HEK293 (cell line): Measurements from ENCODE around the gene ALDH4A1.
A peak's percentile ranks its signal among the peaks of the same experiment; 100 is the strongest.

Experiments
- CTCF ChIA-PET: fragments of 350-600 bp; formaldehyde crosslinking; extraction: SDS; loops from one replicate; lab custom pipeline; 2021; ENCODE audit warnings: antibody characterized with exemption; lab: Yijun Ruan, JAX
- POLR2A ChIA-PET: fragments of 300-600 bp; formaldehyde crosslinking; extraction: SDS; loops from one replicate; lab custom pipeline; 2020; ENCODE audit warnings: antibody characterized with exemption, inconsistent platforms; lab: Yijun Ruan, JAX
- H3K27ac ChIP-seq: fragments of 200-500 bp; sonication (Bioruptor generic); 2 replicates; pipeline ENCODE4 v1.5.1; 2014; ENCODE audit warnings: low read depth, low read length, control low read depth, inconsistent platforms; ENCODE audit errors: extremely low read depth
- H3K36me3 ChIP-seq, 2 experiments: fragments of 200-500 bp in 1 of 2; sonication (Bioruptor generic) in 1 of 2; 1 replicate in 1 of 2; 2 replicates in 1 of 2; pipeline ENCODE4 v1.5.1; 2014 to 2017; ENCODE audit warnings: inconsistent platforms in 2 of 2, low read length in 2 of 2; ENCODE audit not compliant: control insufficient read depth in 2 of 2, insufficient read depth in 1 of 2
- H3K4me1 ChIP-seq: fragments of 200-500 bp; sonication (Bioruptor generic); 2 replicates; pipeline ENCODE4 v1.5.1; 2014; ENCODE audit warnings: mild to moderate bottlenecking, low read length, inconsistent platforms; ENCODE audit not compliant: control insufficient read depth, insufficient read depth
- H3K4me3 ChIP-seq: 2 replicates; pipeline ENCODE4 v1.5.1; 2011; ENCODE audit warnings: low read depth, mild to moderate bottlenecking, control low read depth, low read length, moderate library complexity
- H3K9me3 ChIP-seq: fragments of 200-500 bp; sonication (Bioruptor generic); 2 replicates; pipeline ENCODE4 v1.5.1; 2014; ENCODE audit warnings: low read depth, low read length, inconsistent platforms; ENCODE audit not compliant: control insufficient read depth, insufficient read depth
- GLIS1 ChIP-seq: fragments of 450-650 bp; formaldehyde crosslinking; IDR thresholded peaks from 2 replicates; pipeline ENCODE4 v1.5.1; 2016; ENCODE audit warnings: missing biosample characterization, missing genetic modification characterization
- GLIS2 ChIP-seq: fragments of 450-650 bp; formaldehyde crosslinking; IDR thresholded peaks from 2 replicates; pipeline ENCODE4 v1.5.1; 2016; ENCODE audit warnings: missing biosample characterization, missing genetic modification characterization
- IKZF3 ChIP-seq: fragments of 450-650 bp; IDR thresholded peaks from 2 replicates; pipeline ENCODE4 v1.5.0; 2018; ENCODE audit warnings: missing biosample characterization, mild to moderate bottlenecking, missing genetic modification characterization, moderate library complexity
- KLF10 ChIP-seq: fragments of 450-650 bp; IDR thresholded peaks from 2 replicates; pipeline ENCODE4 v1.5.1; 2018; ENCODE audit warnings: missing biosample characterization, mild to moderate bottlenecking, missing genetic modification characterization
- PRDM10 ChIP-seq: fragments of 450-650 bp; formaldehyde crosslinking; IDR thresholded peaks from 2 replicates; pipeline ENCODE4 v1.5.1; 2016; ENCODE audit warnings: missing biosample characterization, missing genetic modification characterization
- SP7 ChIP-seq: fragments of 450-650 bp; formaldehyde crosslinking; IDR thresholded peaks from 2 replicates; pipeline ENCODE4 v1.5.1; 2016; ENCODE audit warnings: missing biosample characterization, missing genetic modification characterization
- TRIM28 ChIP-seq: IDR thresholded peaks from 2 replicates; pipeline ENCODE4 v1.6.1; 2011; ENCODE audit warnings: low read length, control low read depth, borderline replicate concordance
- ZBTB20 ChIP-seq: fragments of 450-650 bp; formaldehyde crosslinking; IDR thresholded peaks from 2 replicates; pipeline ENCODE4 v1.5.1; 2016; ENCODE audit warnings: missing biosample characterization, missing genetic modification characterization
- ZIC2 ChIP-seq: fragments of 450-650 bp; formaldehyde crosslinking; IDR thresholded peaks from 2 replicates; pipeline ENCODE4 v1.5.1; 2016; ENCODE audit warnings: missing biosample characterization, missing genetic modification characterization
- ZNF184 ChIP-seq: fragments of 450-650 bp; IDR thresholded peaks from 2 replicates; pipeline ENCODE4 v1.5.1; 2018; ENCODE audit warnings: missing biosample characterization, mild to moderate bottlenecking, missing genetic modification characterization
- ZNF2 ChIP-seq: fragments of 450-650 bp; formaldehyde crosslinking; IDR thresholded peaks from 2 replicates; pipeline ENCODE4 v1.5.1; 2016; ENCODE audit warnings: missing biosample characterization, missing genetic modification characterization
- ZNF341 ChIP-seq: fragments of 450-650 bp; formaldehyde crosslinking; IDR thresholded peaks from 2 replicates; pipeline ENCODE4; 2016; ENCODE audit warnings: low read depth, missing biosample characterization, missing genetic modification characterization
- ZNF366 ChIP-seq: fragments of 450-650 bp; formaldehyde crosslinking; conservative IDR thresholded peaks from 2 replicates; pipeline ENCODE4 v1.5.1; 2016; ENCODE audit warnings: missing biosample characterization, missing genetic modification characterization
- ZNF423 ChIP-seq: fragments of 450-650 bp; formaldehyde crosslinking; IDR thresholded peaks from 2 replicates; pipeline ENCODE4 v1.5.1; 2016; ENCODE audit warnings: missing biosample characterization, missing genetic modification characterization
- ZNF623 ChIP-seq: fragments of 450-650 bp; formaldehyde crosslinking; IDR thresholded peaks from 2 replicates; pipeline ENCODE4 v1.5.1; 2016; ENCODE audit warnings: missing biosample characterization, missing genetic modification characterization
- ZNF626 ChIP-seq: fragments of 450-650 bp; sonication (Bioruptor Pico); formaldehyde crosslinking; IDR thresholded peaks from 2 replicates; pipeline ENCODE4 v1.5.1; 2018; ENCODE audit warnings: missing biosample characterization, missing genetic modification characterization, inconsistent platforms
- ZNF692 ChIP-seq: fragments of 450-650 bp; formaldehyde crosslinking; IDR thresholded peaks from 2 replicates; pipeline ENCODE4 v1.5.1; 2016; ENCODE audit warnings: missing biosample characterization, missing genetic modification characterization
- ZSCAN5A ChIP-seq: fragments of 450-650 bp; formaldehyde crosslinking; IDR thresholded peaks from 2 replicates; pipeline ENCODE4 v1.5.1; 2016; ENCODE audit warnings: missing biosample characterization, missing genetic modification characterization

The ALDH4A1 gene

GRCh38 chr1:18941221-18942141, 39.1 kb upstream of the ALDH4A1 start (continued):
- peak; percentile 69 for TF ChIP-seq PRDM10 (tag by site-specific recombination)
- TF ChIP-seq IKZF3, result peak; percentile 12; the same call in 1 of the 2 replicates
- peak; percentile 89 for TF ChIP-seq GLIS1 (tag by site-specific recombination)
- TF ChIP-seq ZNF692 (tag by site-specific recombination), result peak; percentile 64
- no peak for TF ChIP-seq KLF10 (tag by site-specific recombination)
- peak; percentile 26; the same call in 1 of the 2 replicates for TF ChIP-seq ZBTB20 (tag by site-specific recombination)
- TF ChIP-seq, all 188 proteins: peak for 13

- H3K27ac ChIP-seq, result no peak overlapping the region
- CTCF ChIA-PET, result interaction anchor here (0.5 to 2.3 kb wide), 4 partner anchors 27 to 1880 kb away, joined by 3 to 11 read pairs (median 4); no protein-coding TSS in a partner anchor
- no peak overlapping the region for H3K4me3 ChIP-seq
- POLR2A ChIA-PET, result no interaction called here
- TF ChIP-seq ZNF366 (peak; percentile 98), ZNF2 (no peak)
- TF ChIP-seq, all 188 proteins: peak for 1
- peaks cover 0 to 4% of the 10 kb centered on the region in 2 experiments; a peak in 1 of 3 replicates for H3K36me3 ChIP-seq
- no peaks in the 10 kb centered on the region for H3K9me3 ChIP-seq
- H3K4me1 ChIP-seq, result peaks cover 15% of the 10 kb centered on the region
Observed at GRCh38 chr1:18940303-18941020, 38.1 kb upstream of the ALDH4A1 start.

- CTCF ChIA-PET, result interaction anchor here (0.7 to 2.3 kb wide), 2 partner anchors 26 to 1879 kb away, joined by 3 to 11 read pairs; no protein-coding TSS in a partner anchor
- H3K4me1 ChIP-seq, result peaks cover 8% of the 10 kb centered on the region
- TF ChIP-seq ZIC2 (peak; percentile 15; the same call in 1 of the 2 replicates), ZNF423 (tag by site-specific recombination) (no peak), ZNF341 (tag by site-specific recombination) (peak; percentile 55), TRIM28 (no peak), ZNF623 (tag by site-specific recombination) (no peak), SP7 (tag by site-specific recombination) (no peak), PRDM10 (tag by site-specific recombination) (no peak), ZNF184 (no peak), ZSCAN5A (tag by site-specific recombination) (no peak), GLIS2 (tag by site-specific recombination) (no peak), ZNF626 (tag by site-specific recombination) (no peak)
Observed at GRCh38 chr1:18939398-18940302, 37.3 kb upstream of the ALDH4A1 start.

More at GRCh38 chr1:18939398-18940302, 37.3 kb upstream of the ALDH4A1 start:
- Histone ChIP-seq H3K9me3 (no peaks in the 10 kb centered on the region), H3K4me3 (no peak overlapping the region), H3K27ac (no peak overlapping the region), H3K36me3 (peaks cover 0 to 4% of the 10 kb centered on the region in 2 experiments; a peak in 1 of 3 replicates)
- POLR2A ChIA-PET, result interaction anchor here (1.1 kb wide), 1 partner anchor 17 kb away, joined by 3 read pairs; the partner anchor contains the start of gene IFFO2
